GM12878 (cell line): Measurements from ENCODE around the gene CBFA2T3. TPM values are rescaled to one million over a fixed set of nuclear protein-coding genes. Genes with fewer than 3 reads are reported as not detected.

Experiments
- ATAC-seq: fragments of 200-7000 bp; cut with Tn5 transposase; 3 replicates; pipeline ENCODE4 v1.9.1; 2020; ENCODE audit warnings: mild to moderate bottlenecking, moderate library complexity
- BruUV-seq: library from RNA; stranded (reverse); fragments of 400-500 nt; replicated peaks from 2 replicates; lab custom pipeline; 2021; lab: Mats Ljungman, UMichigan
- CTCF ChIA-PET: fragments of 300-600 bp; sonication (Branson Sonifier 250); formaldehyde crosslinking; extraction: SDS; loops from one replicate; lab custom pipeline; 2021; ENCODE audit warnings: inconsistent platforms; lab: Yijun Ruan, JAX
- POLR2A ChIA-PET: fragments of 350-600 bp; formaldehyde crosslinking; extraction: SDS; loops from one replicate; lab custom pipeline; 2021; ENCODE audit warnings: inconsistent platforms; lab: Charles Lee
- RAD21 ChIA-PET: fragments of 300-600 bp; sonication (Branson Sonifier 250); formaldehyde crosslinking; loops from one replicate; lab custom pipeline; 2023; ENCODE audit warnings: antibody characterized with exemption; ENCODE audit not compliant: unreplicated experiment; lab: Charles Lee
- SMC1A ChIA-PET: fragments of 300-600 bp; sonication (Branson Sonifier 250); formaldehyde crosslinking; loops from one replicate; lab custom pipeline; 2023; ENCODE audit not compliant: unreplicated experiment, uncharacterized antibody; lab: Charles Lee
- DNase-seq: peaks from one replicate; pipeline ENCODE4 v3.0.0-alpha.2; 2011; ENCODE audit warnings: low read depth, low spot score
- FAIRE-seq: peaks from 3 replicates; lab custom pipeline; 2011; peaks lifted over from hg19 to GRCh38; lab: Jason Lieb, UNC
- H2AFZ ChIP-seq: 2 replicates; pipeline ENCODE4 v1.6.0; 2011; ENCODE audit warnings: low read depth, low read length, control low read depth; ENCODE audit not compliant: control insufficient read depth
- H3K27ac ChIP-seq: 2 replicates; pipeline ENCODE4 v1.5.1; 2011; ENCODE audit warnings: control low read depth; ENCODE audit not compliant: control insufficient read depth, insufficient read depth
- H3K27me3 ChIP-seq, 2 experiments: replicated peaks in 1 of 2; 2 replicates each; pipeline versions ENCODE4 v1.6.0 to v1.6.1; 2011; ENCODE audit warnings: low read length in 1 of 2; ENCODE audit not compliant: control insufficient read depth in 2 of 2, insufficient read depth in 2 of 2
- H3K36me3 ChIP-seq, 2 experiments: 2 replicates each; pipeline ENCODE4 v1.5.1; 2011; ENCODE audit warnings: low read length in 1 of 2; ENCODE audit not compliant: control insufficient read depth in 2 of 2, insufficient read depth in 2 of 2
- H3K4me1 ChIP-seq: 2 replicates; pipeline ENCODE4 v1.6.1; 2011; ENCODE audit warnings: mild to moderate bottlenecking, low read length, moderate library complexity, mixed read lengths; ENCODE audit not compliant: control insufficient read depth, insufficient read depth
- H3K4me2 ChIP-seq: 2 replicates; pipeline ENCODE4 v1.6.0; 2011; ENCODE audit warnings: control low read depth; ENCODE audit not compliant: control insufficient read depth, insufficient read depth
- H3K4me3 ChIP-seq: fragments of 200-600 bp; sonication (generic); 2 replicates; pipeline ENCODE4 v1.5.1; 2016
- H3K79me2 ChIP-seq: 2 replicates; pipeline ENCODE4 v1.6.0; 2011; ENCODE audit warnings: low read length; ENCODE audit not compliant: control insufficient read depth, insufficient read depth
- H3K9ac ChIP-seq: 2 replicates; pipeline ENCODE4 v1.8.0; 2011; ENCODE audit warnings: low read length, control low read depth, mixed read lengths; ENCODE audit not compliant: control insufficient read depth, insufficient read depth
- H3K9me3 ChIP-seq: replicated peaks from 3 replicates; pipeline ENCODE4 v1.5.1; 2011; ENCODE audit warnings: mild to moderate bottlenecking, low read length; ENCODE audit not compliant: control insufficient read depth, insufficient read depth
- H4K20me1 ChIP-seq: 2 replicates; pipeline ENCODE4 v1.6.0; 2011; ENCODE audit not compliant: control insufficient read depth, insufficient read depth
- ATF2 ChIP-seq: IDR thresholded peaks from 2 replicates; pipeline ENCODE4 v1.6.1; 2012; ENCODE audit warnings: low read length, inconsistent platforms
- CBFB ChIP-seq: IDR thresholded peaks from 2 replicates; pipeline ENCODE4 v1.6.1; 2016; ENCODE audit warnings: antibody characterized with exemption, low read depth
- CUX1 ChIP-seq: IDR thresholded peaks from 2 replicates; pipeline ENCODE4 v1.6.1; 2012; ENCODE audit warnings: improper control_type of control experiment, low read depth, low read length; ENCODE audit not compliant: insufficient replicate concordance
- EGR1 ChIP-seq, 2 experiments: IDR thresholded peaks; 1 replicate in 1 of 2; 2 replicates in 1 of 2; pipeline ENCODE4 v1.6.1; 2011 to 2012; ENCODE audit warnings: low read depth in 2 of 2, low read length in 2 of 2, borderline replicate concordance in 1 of 2, mild to moderate bottlenecking in 1 of 2, moderate library complexity in 1 of 2
- FOS ChIP-seq: IDR thresholded peaks from 3 replicates; pipeline ENCODE4 v1.6.1; 2011; ENCODE audit warnings: borderline replicate concordance; ENCODE audit not compliant: insufficient read length; ENCODE audit errors: extremely low read depth
- HDGF ChIP-seq: fragments of 450-650 bp; IDR thresholded peaks from 2 replicates; pipeline ENCODE4 v1.6.1; 2016; ENCODE audit warnings: antibody characterized with exemption
- NFIC ChIP-seq: IDR thresholded peaks from 2 replicates; pipeline ENCODE4 v1.6.1; 2012; ENCODE audit warnings: low read depth, mild to moderate bottlenecking, inconsistent platforms, low read length, moderate library complexity
- NFYB ChIP-seq: IDR thresholded peaks from 2 replicates; pipeline ENCODE4 v1.6.1; 2011; ENCODE audit warnings: low read depth, mild to moderate bottlenecking, low read length, improper control_type of control experiment, moderate library complexity; ENCODE audit not compliant: insufficient read depth
- REST ChIP-seq: IDR thresholded peaks from 2 replicates; pipeline ENCODE4 v1.6.1; 2012; ENCODE audit warnings: mild to moderate bottlenecking, low read depth, low read length
- SRF ChIP-seq, 2 experiments: IDR thresholded peaks; 2 replicates each; pipeline ENCODE4 v1.6.1; 2011; ENCODE audit warnings: low read depth in 2 of 2, low read length in 2 of 2, mild to moderate bottlenecking in 1 of 2, moderate library complexity in 1 of 2
- TAF1 ChIP-seq: IDR thresholded peaks from 2 replicates; pipeline ENCODE4 v1.6.1; 2011; ENCODE audit warnings: mild to moderate bottlenecking, low read depth, low read length, borderline replicate concordance
- YY1 ChIP-seq: IDR thresholded peaks from 2 replicates; pipeline ENCODE4 v1.6.1; 2011; ENCODE audit warnings: low read depth, mild to moderate bottlenecking, low read length
- ZNF217 ChIP-seq: fragments of 450-650 bp; IDR thresholded peaks from 2 replicates; pipeline ENCODE4 v1.6.1; 2017; ENCODE audit warnings: antibody characterized with exemption, mild to moderate bottlenecking
- ZSCAN29 ChIP-seq: fragments of 450-650 bp; IDR thresholded peaks from 2 replicates; pipeline ENCODE4 v1.6.1; 2017; ENCODE audit warnings: mild to moderate bottlenecking, moderate library complexity
- WGBS: methylation state at CpG from one replicate; pipeline ENCODE4 v1.1.6; 2016; ENCODE audit warnings: low lambda C conversion rate; ENCODE audit not compliant: insufficient replicate concordance, insufficient coverage; ENCODE audit errors: missing lambda C conversion rate; 5-methylcytosine and 5-hydroxymethylcytosine counted together
- in situ Hi-C: fragments of 300-500 bp; cut with MboI; formaldehyde crosslinking; loops from 9 replicates; pipeline ENCODE4 v1.14.3; 2018; ENCODE audit warnings: mixed read lengths
- intact Hi-C: fragments of 100-400 bp; cut with micrococcal nuclease; formaldehyde crosslinking; loops from one replicate; pipeline ENCODE4 v1.14.2; 2022; ENCODE audit not compliant: unreplicated experiment
- polyA plus RNA-seq, 11 experiments: library from polyadenylated mRNA; depleted of rRNA in 4 of 11; unstranded in 6 of 11; stranded (reverse) in 5 of 11; fragments of >200 nt; fragmentation: Nextera tagmentation in 4 of 11; fragmentation: Illumina TruSeq in 1 of 11; extraction: Ambion mirVana in 4 of 11; extraction: Trizol in 1 of 11; gene quantifications; 1 replicate in 1 of 11; 2 replicates in 10 of 11; pipeline versions ENCODE4 v1.2.1 to v1.2.3, GENCODE V29; 2011 to 2016; ENCODE audit warnings: inconsistent platforms in 2 of 11, missing spikeins in 2 of 11, low read depth in 1 of 11
- total RNA-seq, 4 experiments: library from RNA; depleted of rRNA in 3 of 4; stranded (reverse); fragments of >200 nt in 3 of 4; fragmentation: Illumina TruSeq in 1 of 4; extraction: Trizol in 1 of 4; gene quantifications; 2 replicates each; pipeline versions ENCODE4 v1.2.1 to v1.2.3, GENCODE V29; 2013 to 2021

The CBFA2T3 gene
- total and polyA plus RNA-seq, 10 of the 15 experiments (the other 5 are each of a cell fraction or from before 2014, with no cell fraction given) = 0.69 to 42.6 (median 4.5) TPM

- POLR2A ChIA-PET = no interaction called here
- BruUV-seq = no TSS peak
- no peaks in the 10 kb centered on the region for H3K9me3 ChIP-seq
- FAIRE-seq = no peak
- RAD21 ChIA-PET = no interaction called here
- intact Hi-C loops (no loop called here), in situ Hi-C loops (no loop called here)
- peak; percentile 59 for ATAC-seq
- H3K9ac ChIP-seq = no peak overlapping the region
- H3K36me3 ChIP-seq = peaks cover 2 to 4% of the 10 kb centered on the region in 2 experiments; a peak in 3 of 4 replicates
- 93% methylated on average over 23 of the region's 26 CpGs for WGBS
- H3K4me3 ChIP-seq = no peak overlapping the region
- H3K4me2 ChIP-seq = no peak overlapping the region
- CTCF ChIA-PET = no interaction called here
- H2AFZ ChIP-seq = no peak overlapping the region
- H3K79me2 ChIP-seq = no peaks in the 10 kb centered on the region
- no peaks in the 10 kb centered on the region for H4K20me1 ChIP-seq
- SMC1A ChIA-PET = no interaction called here
- H3K4me1 ChIP-seq = no peaks in the 10 kb centered on the region
- no peak overlapping the region for H3K27ac ChIP-seq
- DNase-seq = no peak
- H3K27me3 ChIP-seq = no peaks in the 10 kb centered on the region
- TF ChIP-seq YY1 = no peak
- no peak for TF ChIP-seq TAF1
- peak; percentile 34 to 74; a peak in 2 of 3 replicates for TF ChIP-seq EGR1 (IDR thresholded peaks at IDR 0.05; ENCODE audit: borderline replicate concordance in 1 of 2, low read depth in 2 of 2, low read length in 2 of 2)
- TF ChIP-seq CUX1 = no peak
- no peak for TF ChIP-seq FOS
- no peak for TF ChIP-seq SRF (IDR thresholded peaks at IDR 0.05; ENCODE audit: low read depth in 2 of 2, low read length in 2 of 2)
- TF ChIP-seq NFYB = no peak
- TF ChIP-seq REST = no peak
- no peak for TF ChIP-seq CBFB
- no peak for TF ChIP-seq ZNF217
- TF ChIP-seq HDGF = peak; percentile 80
- TF ChIP-seq ATF2 = no peak
- TF ChIP-seq ZSCAN29 = no peak
- TF ChIP-seq NFIC = no peak
Observed at GRCh38 chr16:88882358-88883030, 94.5 kb downstream of the CBFA2T3 start.
